HepG2 (cell line): ENCODE measurements around the gene ARL4D. TPM values are rescaled to one million over a fixed set of nuclear protein-coding genes. Genes with fewer than 3 reads are reported as not detected.

Source experiments
- ATF1 ChIP-seq: IDR thresholded peaks from 2 replicates; pipeline ENCODE4 v1.6.1; 2016; ENCODE audit warnings: mild to moderate bottlenecking, control low read depth
- GTF2F1 ChIP-seq: fragments of 150-350 bp; IDR thresholded peaks from 2 replicates; pipeline ENCODE4 v1.6.1; 2014; ENCODE audit warnings: low read length
- HDAC2 ChIP-seq: sonication (generic); formaldehyde crosslinking; IDR thresholded peaks from 2 replicates; pipeline ENCODE4 v1.4.0; 2020; ENCODE audit warnings: missing genetic modification reagents
- MAFG ChIP-seq: sonication (generic); formaldehyde crosslinking; IDR thresholded peaks from 2 replicates; pipeline ENCODE4 v1.5.1; 2020; ENCODE audit warnings: mild to moderate bottlenecking, missing genetic modification reagents
- MBD4 ChIP-seq: IDR thresholded peaks from 2 replicates; pipeline ENCODE4 v1.6.1; 2012; ENCODE audit warnings: low read length, inconsistent platforms, borderline replicate concordance
- NCOA2 ChIP-seq: sonication (generic); formaldehyde crosslinking; IDR thresholded peaks from 2 replicates; pipeline ENCODE4 v1.8.0; 2022; ENCODE audit warnings: inconsistent platforms
- NR3C1 ChIP-seq: sonication (generic); formaldehyde crosslinking; IDR thresholded peaks from 2 replicates; pipeline ENCODE4 v1.4.0; 2020; ENCODE audit warnings: missing genetic modification reagents
- TFDP2 ChIP-seq: sonication (generic); formaldehyde crosslinking; IDR thresholded peaks from 2 replicates; pipeline ENCODE4 v1.4.0; 2020; ENCODE audit warnings: missing genetic modification reagents
- ZBTB7B ChIP-seq: sonication (generic); formaldehyde crosslinking; IDR thresholded peaks from 2 replicates; pipeline ENCODE4 v1.4.0; 2020; ENCODE audit warnings: missing genetic modification reagents
- ZNF264 ChIP-seq: sonication (generic); formaldehyde crosslinking; IDR thresholded peaks from 2 replicates; pipeline ENCODE4 v1.4.0; 2020; ENCODE audit warnings: missing genetic modification reagents
- ZNF513 ChIP-seq: sonication (generic); formaldehyde crosslinking; conservative IDR thresholded peaks from 2 replicates; pipeline ENCODE4 v1.5.0; 2020; ENCODE audit warnings: missing genetic modification reagents
- ZNF562 ChIP-seq: sonication (generic); formaldehyde crosslinking; IDR thresholded peaks from 2 replicates; pipeline ENCODE4 v1.8.0; 2022; ENCODE audit warnings: missing genetic modification reagents, borderline replicate concordance
- polyA plus RNA-seq, 8 experiments: library from polyadenylated mRNA; depleted of rRNA in 3 of 8; stranded (reverse) in 7 of 8; unstranded in 1 of 8; fragments of >200 nt; fragmentation: Illumina TruSeq in 4 of 8; extraction: Trizol in 4 of 8; gene quantifications; 2 replicates each; pipeline versions ENCODE4 v1.2.1 to v1.2.3, GENCODE V29; 2011 to 2016; ENCODE audit warnings: low read depth in 4 of 8, missing spikeins in 1 of 8, mixed read lengths in 1 of 8; ENCODE audit not compliant: insufficient read depth in 1 of 8
- total RNA-seq, 5 experiments: library from RNA; depleted of rRNA; stranded (reverse); fragments of >200 nt; fragmentation: Illumina TruSeq; extraction: Trizol; gene quantifications; 2 replicates each; pipeline ENCODE4 v1.2.3, GENCODE V29; 2016; ENCODE audit warnings: low read depth in 1 of 5
- TF ChIP-seq, protein P1 (sequence below): sonication (generic); formaldehyde crosslinking; IDR thresholded peaks from 2 replicates; pipeline ENCODE4 v1.4.0; 2020; ENCODE audit warnings: low read depth, missing genetic modification reagents
- TF ChIP-seq, protein P2 (sequence below), 2 experiments: sonication (generic) in 1 of 2; formaldehyde crosslinking in 1 of 2; IDR thresholded peaks; 2 replicates each; pipeline versions ENCODE4 v1.4.0 to v1.6.1; 2016 to 2020; ENCODE audit warnings: borderline replicate concordance in 1 of 2, low read depth in 1 of 2, mild to moderate bottlenecking in 1 of 2, missing genetic modification reagents in 1 of 2

The ARL4D gene
- total and polyA plus RNA-seq, 2 of the 13 experiments (the other 11 are each of a cell fraction or from before 2014, with no cell fraction given) = 9.0 to 25.9 TPM

DNA sequence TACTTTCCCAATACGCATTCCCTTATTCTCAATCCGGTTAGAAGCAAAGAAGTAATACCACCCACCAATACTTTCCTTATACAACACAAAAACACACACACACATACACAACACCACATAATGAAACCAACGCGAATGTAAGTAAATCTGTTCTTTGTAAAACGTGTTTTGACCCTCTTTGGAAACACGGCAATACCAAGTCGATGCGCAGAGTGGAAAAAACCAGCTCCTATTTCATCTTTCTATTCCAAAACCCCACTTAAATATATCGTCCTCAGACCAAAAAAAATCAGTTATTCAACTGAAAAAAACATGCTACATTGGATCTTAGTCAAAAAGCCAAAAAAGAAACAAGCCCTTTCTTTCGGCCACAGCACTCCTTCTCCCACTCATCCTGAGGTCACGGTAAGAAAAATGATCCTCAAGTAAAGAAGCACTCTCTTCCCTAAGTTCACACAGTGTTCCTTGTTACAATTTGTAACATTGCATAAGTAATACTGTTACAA, 31.0 kb upstream of the ARL4D start (continued):
- TF ChIP-seq MAFG (CRISPR knock-in tag) (no peak), NCOA2 (peak; percentile 78), MBD4 (0 out of 2 replicates have a peak, but pooled peaks have one; percentile 83), NR3C1 (no peak), ZNF562 (0 out of 2 replicates have a peak, but pooled peaks have one; percentile 51), ATF1 (CRISPR knock-in tag) (peak; percentile 72; the same call in 1 of the 2 replicates), HDAC2 (0 out of 2 replicates have a peak, but pooled peaks have one; percentile 40), TFDP2 (CRISPR knock-in tag) (peak; percentile 31; the same call in 1 of the 2 replicates), ZNF513 (CRISPR knock-in tag) (0 out of 2 replicates have a peak, but pooled peaks have one; percentile 28), ZNF264 (CRISPR knock-in tag) (peak; percentile 56; the same call in 1 of the 2 replicates), ZBTB7B (CRISPR knock-in tag) (0 out of 2 replicates have a peak, but pooled peaks have one; percentile 52), GTF2F1 (peak; percentile 100)
- TF ChIP-seq, protein P1, sequence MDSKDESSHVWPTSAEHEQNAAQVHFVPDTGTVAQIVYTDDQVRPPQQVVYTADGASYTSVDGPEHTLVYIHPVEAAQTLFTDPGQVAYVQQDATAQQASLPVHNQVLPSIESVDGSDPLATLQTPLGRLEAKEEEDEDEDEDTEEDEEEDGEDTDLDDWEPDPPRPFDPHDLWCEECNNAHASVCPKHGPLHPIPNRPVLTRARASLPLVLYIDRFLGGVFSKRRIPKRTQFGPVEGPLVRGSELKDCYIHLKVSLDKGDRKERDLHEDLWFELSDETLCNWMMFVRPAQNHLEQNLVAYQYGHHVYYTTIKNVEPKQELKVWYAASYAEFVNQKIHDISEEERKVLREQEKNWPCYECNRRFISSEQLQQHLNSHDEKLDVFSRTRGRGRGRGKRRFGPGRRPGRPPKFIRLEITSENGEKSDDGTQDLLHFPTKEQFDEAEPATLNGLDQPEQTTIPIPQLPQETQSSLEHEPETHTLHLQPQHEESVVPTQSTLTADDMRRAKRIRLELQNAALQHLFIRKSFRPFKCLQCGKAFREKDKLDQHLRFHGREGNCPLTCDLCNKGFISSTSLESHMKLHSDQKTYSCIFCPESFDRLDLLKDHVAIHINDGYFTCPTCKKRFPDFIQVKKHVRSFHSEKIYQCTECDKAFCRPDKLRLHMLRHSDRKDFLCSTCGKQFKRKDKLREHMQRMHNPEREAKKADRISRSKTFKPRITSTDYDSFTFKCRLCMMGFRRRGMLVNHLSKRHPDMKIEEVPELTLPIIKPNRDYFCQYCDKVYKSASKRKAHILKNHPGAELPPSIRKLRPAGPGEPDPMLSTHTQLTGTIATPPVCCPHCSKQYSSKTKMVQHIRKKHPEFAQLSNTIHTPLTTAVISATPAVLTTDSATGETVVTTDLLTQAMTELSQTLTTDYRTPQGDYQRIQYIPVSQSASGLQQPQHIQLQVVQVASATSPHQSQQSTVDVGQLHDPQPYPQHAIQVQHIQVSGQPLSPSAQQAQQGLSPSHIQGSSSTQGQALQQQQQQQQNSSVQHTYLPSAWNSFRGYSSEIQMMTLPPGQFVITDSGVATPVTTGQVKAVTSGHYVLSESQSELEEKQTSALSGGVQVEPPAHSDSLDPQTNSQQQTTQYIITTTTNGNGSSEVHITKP (CRISPR knock-in tag) = peak; percentile 71; the same call in 1 of the 2 replicates
- TF ChIP-seq, protein P2, sequence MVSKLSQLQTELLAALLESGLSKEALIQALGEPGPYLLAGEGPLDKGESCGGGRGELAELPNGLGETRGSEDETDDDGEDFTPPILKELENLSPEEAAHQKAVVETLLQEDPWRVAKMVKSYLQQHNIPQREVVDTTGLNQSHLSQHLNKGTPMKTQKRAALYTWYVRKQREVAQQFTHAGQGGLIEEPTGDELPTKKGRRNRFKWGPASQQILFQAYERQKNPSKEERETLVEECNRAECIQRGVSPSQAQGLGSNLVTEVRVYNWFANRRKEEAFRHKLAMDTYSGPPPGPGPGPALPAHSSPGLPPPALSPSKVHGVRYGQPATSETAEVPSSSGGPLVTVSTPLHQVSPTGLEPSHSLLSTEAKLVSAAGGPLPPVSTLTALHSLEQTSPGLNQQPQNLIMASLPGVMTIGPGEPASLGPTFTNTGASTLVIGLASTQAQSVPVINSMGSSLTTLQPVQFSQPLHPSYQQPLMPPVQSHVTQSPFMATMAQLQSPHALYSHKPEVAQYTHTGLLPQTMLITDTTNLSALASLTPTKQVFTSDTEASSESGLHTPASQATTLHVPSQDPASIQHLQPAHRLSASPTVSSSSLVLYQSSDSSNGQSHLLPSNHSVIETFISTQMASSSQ (IDR thresholded peaks at IDR 0.05; ENCODE audit: low read depth) = peak; percentile 36; the same call in 1 of the 2 replicates
- TF ChIP-seq, protein P2 (CRISPR knock-in tag; IDR thresholded peaks at IDR 0.05; ENCODE audit: borderline replicate concordance) = peak; percentile 2; the same call in 1 of the 2 replicates
